C4-2B (cell line): Measurements from ENCODE around the gene ARHGEF12.

ENCODE experiments used
- H3K27ac ChIP-seq: fragments of 450-650 bp; 2 replicates; pipeline ENCODE4 v1.5.1; 2017
- ZFX ChIP-seq: fragments of 450-650 bp; IDR thresholded peaks from 2 replicates; pipeline ENCODE4 v1.6.1; 2017
- TF ChIP-seq, protein P1 (sequence below): fragments of 450-650 bp; conservative IDR thresholded peaks from 2 replicates; pipeline ENCODE4 v1.5.1; 2017; ENCODE audit warnings: mild to moderate bottlenecking

ARHGEF12 gene

DNA sequence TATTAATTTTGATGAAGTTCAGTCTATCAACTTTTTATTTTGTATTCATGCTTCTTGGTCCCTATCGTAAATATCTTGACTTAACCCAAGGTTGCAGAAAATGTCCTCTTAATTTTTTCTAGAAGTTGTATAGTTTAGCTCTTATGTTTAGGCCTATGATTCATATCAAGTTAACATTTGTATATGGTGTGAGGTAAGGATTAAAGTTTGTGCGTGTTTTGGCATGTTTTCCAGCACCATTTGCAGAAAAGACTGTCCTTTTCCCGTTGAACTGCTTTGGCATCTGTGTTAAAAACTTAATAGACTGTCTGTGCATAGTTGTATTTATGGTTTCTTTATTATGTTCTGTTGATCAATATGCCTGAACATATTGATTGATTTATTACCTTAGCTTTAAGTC lies 42.3 kb downstream of the ARHGEF12 start:
- TF ChIP-seq, protein P1, sequence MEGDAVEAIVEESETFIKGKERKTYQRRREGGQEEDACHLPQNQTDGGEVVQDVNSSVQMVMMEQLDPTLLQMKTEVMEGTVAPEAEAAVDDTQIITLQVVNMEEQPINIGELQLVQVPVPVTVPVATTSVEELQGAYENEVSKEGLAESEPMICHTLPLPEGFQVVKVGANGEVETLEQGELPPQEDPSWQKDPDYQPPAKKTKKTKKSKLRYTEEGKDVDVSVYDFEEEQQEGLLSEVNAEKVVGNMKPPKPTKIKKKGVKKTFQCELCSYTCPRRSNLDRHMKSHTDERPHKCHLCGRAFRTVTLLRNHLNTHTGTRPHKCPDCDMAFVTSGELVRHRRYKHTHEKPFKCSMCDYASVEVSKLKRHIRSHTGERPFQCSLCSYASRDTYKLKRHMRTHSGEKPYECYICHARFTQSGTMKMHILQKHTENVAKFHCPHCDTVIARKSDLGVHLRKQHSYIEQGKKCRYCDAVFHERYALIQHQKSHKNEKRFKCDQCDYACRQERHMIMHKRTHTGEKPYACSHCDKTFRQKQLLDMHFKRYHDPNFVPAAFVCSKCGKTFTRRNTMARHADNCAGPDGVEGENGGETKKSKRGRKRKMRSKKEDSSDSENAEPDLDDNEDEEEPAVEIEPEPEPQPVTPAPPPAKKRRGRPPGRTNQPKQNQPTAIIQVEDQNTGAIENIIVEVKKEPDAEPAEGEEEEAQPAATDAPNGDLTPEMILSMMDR = no peak
- TF ChIP-seq ZFX = no peak

DNA sequence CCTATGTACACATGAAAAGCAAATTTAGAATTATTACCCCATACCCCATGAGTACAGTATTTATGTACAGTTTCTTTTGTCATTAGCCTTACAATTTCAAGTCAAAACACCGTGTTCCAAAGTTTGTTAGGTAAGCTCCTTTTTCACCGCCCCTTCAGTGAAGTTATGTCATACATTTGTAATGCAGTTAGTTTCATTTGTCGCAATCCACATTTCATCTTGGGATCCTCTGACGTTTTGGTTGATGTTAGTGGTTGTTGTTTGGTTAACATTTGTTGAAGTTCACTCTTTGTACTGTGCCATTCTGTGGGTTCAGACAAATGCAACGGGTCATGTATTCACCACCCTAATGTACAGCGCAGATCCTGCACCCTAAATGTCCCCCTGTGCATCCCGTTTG lies 45.2 kb downstream of the ARHGEF12 start:
- no peak overlapping the region for H3K27ac ChIP-seq
- no peak for TF ChIP-seq ZFX
- TF ChIP-seq, protein P1 = no peak

More for the DNA sequence above, 42.3 kb downstream of the ARHGEF12 start:
- no peak overlapping the region for H3K27ac ChIP-seq

DNA sequence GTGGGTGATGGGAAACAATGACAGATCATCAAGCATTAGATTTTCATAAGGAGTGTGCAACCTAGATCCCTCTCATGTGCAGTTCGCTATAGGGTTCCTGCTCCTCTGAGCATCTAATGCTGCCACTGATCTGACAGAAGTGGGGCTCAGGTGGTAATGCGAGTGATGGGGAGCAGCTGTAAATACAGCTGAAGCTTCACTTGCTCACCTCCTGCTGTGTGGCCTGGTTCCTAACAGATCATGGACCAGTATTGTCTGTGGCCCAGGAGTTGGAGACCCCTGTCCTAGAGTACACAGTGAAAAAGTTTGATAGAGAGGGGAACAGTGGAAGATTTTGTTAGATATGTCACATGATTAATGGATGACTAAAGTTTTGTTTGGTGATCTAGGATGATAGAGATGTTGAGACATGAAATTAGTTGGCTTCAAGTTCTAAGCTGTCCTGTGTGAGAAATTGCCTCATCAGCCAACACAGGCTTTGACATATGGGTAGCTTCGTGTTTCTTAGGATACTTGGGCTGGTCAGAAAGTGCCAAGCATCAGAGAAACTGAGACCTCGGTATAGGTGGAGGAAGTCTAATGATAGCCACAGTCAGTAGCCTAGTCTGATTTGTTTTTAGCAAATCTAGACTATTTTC lies 47.4 kb downstream of the ARHGEF12 start:
- TF ChIP-seq, protein P1 = no peak
- no peak for TF ChIP-seq ZFX
- no peak overlapping the region for H3K27ac ChIP-seq

DNA sequence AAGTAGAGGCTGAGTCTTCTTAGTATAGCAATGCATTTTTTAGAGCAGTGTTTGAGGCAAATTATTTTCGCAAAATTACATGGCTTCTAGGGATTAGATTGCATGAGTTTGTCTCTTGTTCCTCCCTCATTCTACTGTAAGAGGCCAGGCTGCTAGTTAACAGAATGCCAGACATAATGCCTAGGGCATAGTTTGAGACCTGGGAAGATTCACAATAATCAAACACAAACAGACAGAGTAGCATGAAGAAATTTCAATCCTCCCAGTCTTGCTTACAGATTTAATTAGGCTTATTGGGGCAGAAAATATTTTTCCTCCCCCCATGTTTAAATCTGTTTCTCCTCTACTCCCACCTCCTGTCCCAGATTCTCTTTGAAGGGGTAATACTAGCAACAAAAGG lies 48.3 kb downstream of the ARHGEF12 start:
- no peak overlapping the region for H3K27ac ChIP-seq
- TF ChIP-seq, protein P1 = no peak
- no peak for TF ChIP-seq ZFX

DNA sequence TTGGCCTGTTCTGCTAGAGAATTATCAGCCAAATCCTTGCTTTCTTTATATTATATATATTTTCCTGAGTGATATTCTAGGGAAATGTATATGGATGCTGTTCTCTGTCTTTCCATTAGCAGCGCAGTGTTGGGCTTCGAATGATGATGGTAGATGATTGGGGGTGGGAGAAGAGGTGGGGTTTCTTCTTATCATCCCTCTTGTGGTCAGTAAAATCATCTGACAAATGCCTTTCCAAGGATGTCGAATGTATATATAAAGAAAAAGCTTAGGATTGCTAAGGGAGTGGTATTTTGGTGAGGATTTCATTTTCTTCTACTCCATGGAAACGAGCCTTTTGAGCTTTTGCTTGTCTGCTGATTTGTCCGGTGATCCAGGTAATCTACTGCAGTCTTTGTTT lies 48.9 kb downstream of the ARHGEF12 start:
- TF ChIP-seq ZFX = no peak
- TF ChIP-seq, protein P1 = no peak

DNA sequence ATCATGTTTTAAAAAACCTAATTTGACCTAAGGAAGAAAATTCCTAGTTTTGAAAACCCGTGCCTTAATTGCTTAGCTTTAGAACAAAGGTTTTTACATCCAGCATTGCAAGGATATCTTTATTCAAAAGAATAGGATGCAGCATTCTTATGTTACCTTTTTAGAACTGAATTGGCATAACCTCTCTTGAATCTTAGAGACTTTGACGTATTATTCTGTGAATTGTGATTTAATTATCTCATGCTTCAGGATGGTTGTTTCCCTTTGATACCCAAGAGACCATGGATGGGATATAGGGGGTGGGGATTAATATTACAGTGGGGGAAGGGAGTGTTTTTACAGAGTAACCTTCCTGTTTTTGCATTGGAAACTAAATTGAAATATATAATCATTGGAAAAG lies 49.4 kb downstream of the ARHGEF12 start:
- TF ChIP-seq, protein P1 = no peak
- TF ChIP-seq ZFX = no peak
- no peak overlapping the region for H3K27ac ChIP-seq

More for the DNA sequence above, 48.9 kb downstream of the ARHGEF12 start:
- no peak overlapping the region for H3K27ac ChIP-seq

DNA sequence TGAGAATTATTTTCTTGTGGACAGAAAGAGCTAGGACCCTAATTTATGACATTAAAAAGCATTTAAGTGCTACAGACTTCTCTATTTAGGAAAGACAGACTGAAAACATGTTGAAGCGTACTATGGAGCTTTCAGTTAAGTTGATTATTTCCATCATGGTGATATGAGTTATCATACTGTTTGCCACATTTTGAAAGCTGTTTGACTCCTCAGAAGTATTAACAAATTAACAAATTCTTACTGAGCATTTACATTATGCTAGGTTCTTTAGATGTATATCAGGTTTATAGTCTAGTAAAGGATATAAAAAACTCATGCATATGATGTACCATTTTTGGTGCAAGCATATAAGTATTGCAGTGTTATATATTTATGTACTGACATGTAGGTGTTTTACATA lies 50.1 kb downstream of the ARHGEF12 start:
- H3K27ac ChIP-seq = no peak overlapping the region
- TF ChIP-seq ZFX = no peak
- TF ChIP-seq, protein P1 = no peak
